Upper lobe of left lung (tissue), 4 donors: Measurements from ENCODE around the gene PRKAR2B.

ENCODE experiments used
- CTCF ChIP-seq, 6 experiments: fragments of 450-650 bp in 4 of 6; fragments of 200-600 bp in 2 of 6; sonication (generic) in 2 of 6; IDR thresholded peaks; one replicate each; pipeline ENCODE4 v1.5.1; 2016 to 2019; ENCODE audit warnings: antibody characterized with exemption in 6 of 6
- EP300 ChIP-seq, 4 donors: sonication (generic); formaldehyde crosslinking; IDR thresholded peaks; one replicate each; pipeline ENCODE4 v1.5.1; 2017; ENCODE audit warnings: antibody characterized with exemption in 4 of 4, control low read depth in 2 of 4
- POLR2A ChIP-seq, 4 donors: fragments of 450-650 bp; IDR thresholded peaks; one replicate each; pipeline ENCODE4 v1.5.1; 2016 to 2017; ENCODE audit warnings: antibody characterized with exemption in 4 of 4, mild to moderate bottlenecking in 2 of 4

GRCh38 chr7:107045195-107045960 lies 873 bp downstream of the PRKAR2B start:
- TF ChIP-seq POLR2A (IDR thresholded peaks at IDR 0.05), result no peak
- TF ChIP-seq CTCF (IDR thresholded peaks at IDR 0.05), result no peak
- no peak for TF ChIP-seq EP300 (IDR thresholded peaks at IDR 0.05)
